ENCODE data around the gene MAST2.
"Not testable (repeated sequence)": the region's sequence is repeated elsewhere in the genome, so short reads cannot be mapped to it uniquely, and the experiment has no call there.

Gene MAST2

GRCh38 chr1:45803299-45803780 is at the start of gene MAST2:
TSS of gene MAST2 (plus strand) at chr1:45803612. CDS start at chr1:45803896, 284 bp downstream.
- FAIRE-seq: no peak
- DNase-seq (ENCODE audit: low spot score): peak; percentile 71

GRCh38 chr1:45755697-45756096 is 47.7 kb upstream of the MAST2 start:
- FAIRE-seq (no peak), DNase-seq (ENCODE audit: low spot score) (no peak)

GRCh38 chr1:45762291-45762690 is 41.1 kb upstream of the MAST2 start:
- no peak for DNase-seq (ENCODE audit: low spot score)

GRCh38 chr1:45765999-45766792 is 37.2 kb upstream of the MAST2 start:
- no peak for DNase-seq (ENCODE audit: low spot score)
- FAIRE-seq: no peak

More at GRCh38 chr1:45762291-45762690, 41.1 kb upstream of the MAST2 start:
- no peak for FAIRE-seq

GRCh38 chr1:45767035-45767434 is 36.4 kb upstream of the MAST2 start:
- DNase-seq (ENCODE audit: low spot score) (peak; percentile 38), FAIRE-seq (peak; percentile 72)

- FAIRE-seq (no peak), DNase-seq (ENCODE audit: low spot score) (no peak)
These were observed 34.0 kb upstream of the MAST2 start for GRCh38 chr1:45769261-45769932.

- DNase-seq (ENCODE audit: low spot score) (no peak), FAIRE-seq (no peak)
These were observed 30.4 kb upstream of the MAST2 start for GRCh38 chr1:45772971-45773370.

GRCh38 chr1:45775794-45776193 is 27.6 kb upstream of the MAST2 start:
- DNase-seq (ENCODE audit: low spot score) (no peak), FAIRE-seq (no peak)

GRCh38 chr1:45785583-45785982 is 17.8 kb upstream of the MAST2 start:
- no peak for FAIRE-seq

GRCh38 chr1:45787905-45788304 is 15.5 kb upstream of the MAST2 start:
- DNase-seq (ENCODE audit: low spot score) (no peak), FAIRE-seq (no peak)

More at GRCh38 chr1:45785583-45785982, 17.8 kb upstream of the MAST2 start:
- no peak for DNase-seq (ENCODE audit: low spot score)

- FAIRE-seq (no peak), DNase-seq (ENCODE audit: low spot score) (no peak)
These were observed 13.8 kb upstream of the MAST2 start for GRCh38 chr1:45789601-45790000.

- no peak for FAIRE-seq
- no peak for DNase-seq (ENCODE audit: low spot score)
These were observed 10.7 kb upstream of the MAST2 start for GRCh38 chr1:45792744-45793143.

- DNase-seq (ENCODE audit: low spot score): no peak
- no peak for FAIRE-seq
These were observed 9.3 kb upstream of the MAST2 start for GRCh38 chr1:45793942-45794604.

- FAIRE-seq (no peak), DNase-seq (ENCODE audit: low spot score) (no peak)
These were observed 7.0 kb upstream of the MAST2 start for GRCh38 chr1:45796381-45796780.

GRCh38 chr1:45796946-45797345 is 6.5 kb upstream of the MAST2 start:
- no peak for FAIRE-seq
- no peak for DNase-seq (ENCODE audit: low spot score)

- no peak for FAIRE-seq
These were observed 2.5 kb upstream of the MAST2 start for GRCh38 chr1:45800899-45801298.

GRCh38 chr1:45802343-45803298 is 791 bp upstream of the MAST2 start:
- DNase-seq (ENCODE audit: low spot score): peak; percentile 95
- peak; percentile 87 for FAIRE-seq

More at GRCh38 chr1:45800899-45801298, 2.5 kb upstream of the MAST2 start:
- DNase-seq (ENCODE audit: low spot score): no peak

- DNase-seq (ENCODE audit: low spot score); FAIRE-seq: not testable (repeated sequence)
These were observed 613 bp downstream of the MAST2 start for GRCh38 chr1:45803781-45804668.

- DNase-seq (ENCODE audit: low spot score): no peak
- no peak for FAIRE-seq
These were observed 1.2 kb downstream of the MAST2 start for GRCh38 chr1:45804669-45804969.

- DNase-seq (ENCODE audit: low spot score) (no peak), FAIRE-seq (no peak)
These were observed 2.7 kb downstream of the MAST2 start for GRCh38 chr1:45806129-45806528.

All from RCC 7860 (cell line).